HepG2 (cell line): ENCODE measurements around the gene TOMM22. TPM values are rescaled to one million over a fixed set of nuclear protein-coding genes. Genes with fewer than 3 reads are reported as not detected.

ENCODE experiments used
- AKAP8 ChIP-seq: sonication (generic); formaldehyde crosslinking; IDR thresholded peaks from 2 replicates; pipeline ENCODE4 v1.5.1; 2020; ENCODE audit warnings: mild to moderate bottlenecking, missing genetic modification reagents
- ATF7-NPFF ChIP-seq: sonication (generic); formaldehyde crosslinking; IDR thresholded peaks from 2 replicates; pipeline ENCODE4 v1.8.1; 2023; ENCODE audit warnings: mild to moderate bottlenecking, low read depth, missing genetic modification reagents, moderate library complexity
- EHMT2 ChIP-seq: fragments of 200-600 bp; sonication (generic); IDR thresholded peaks from 2 replicates; pipeline ENCODE4 v1.7.0; 2017; ENCODE audit warnings: antibody characterized with exemption, low read depth, low read length, borderline replicate concordance
- ELF3 ChIP-seq: IDR thresholded peaks from 2 replicates; pipeline ENCODE4 v1.6.1; 2016; ENCODE audit warnings: missing genetic modification reagents, missing compliant biosample characterization
- FIP1L1 ChIP-seq: fragments of 200-400 bp; formaldehyde crosslinking; IDR thresholded peaks from 2 replicates; pipeline ENCODE4 v1.6.1; 2018; ENCODE audit warnings: low read depth, mild to moderate bottlenecking, low read length, moderate library complexity, borderline replicate concordance; ENCODE audit not compliant: insufficient read depth
- FOXO1 ChIP-seq: sonication (generic); formaldehyde crosslinking; IDR thresholded peaks from 2 replicates; pipeline ENCODE4 v1.4.0; 2020; ENCODE audit warnings: missing genetic modification reagents
- GABPB1 ChIP-seq: IDR thresholded peaks from 2 replicates; pipeline ENCODE4 v1.6.1; 2016; ENCODE audit warnings: mild to moderate bottlenecking, missing genetic modification reagents, moderate library complexity, missing compliant biosample characterization
- GLMP ChIP-seq: sonication (generic); formaldehyde crosslinking; IDR thresholded peaks from 2 replicates; pipeline ENCODE4 v1.9.0; 2021; ENCODE audit warnings: missing genetic modification reagents, mild to moderate bottlenecking, borderline replicate concordance
- KAT8 ChIP-seq: IDR thresholded peaks from 2 replicates; pipeline ENCODE4 v1.6.1; 2016; ENCODE audit warnings: missing genetic modification reagents, missing compliant biosample characterization
- LCORL ChIP-seq, 2 experiments: fragments of 450-650 bp in 1 of 2; sonication (generic) in 1 of 2; formaldehyde crosslinking in 1 of 2; IDR thresholded peaks; 2 replicates each; pipeline versions ENCODE4 v1.5.0 to v1.6.1; 2017 to 2020; ENCODE audit warnings: antibody characterized with exemption in 1 of 2, missing genetic modification reagents in 1 of 2
- NAIF1 ChIP-seq: sonication (generic); formaldehyde crosslinking; IDR thresholded peaks from 2 replicates; pipeline ENCODE4 v1.5.0; 2020; ENCODE audit warnings: mild to moderate bottlenecking, missing genetic modification reagents, borderline replicate concordance
- RERE ChIP-seq: IDR thresholded peaks from 2 replicates; pipeline ENCODE4 v1.6.1; 2016; ENCODE audit warnings: low read depth, missing genetic modification reagents, missing compliant biosample characterization
- SOX6 ChIP-seq, 2 experiments: fragments of 450-650 bp in 1 of 2; sonication (generic) in 1 of 2; formaldehyde crosslinking in 1 of 2; IDR thresholded peaks; 2 replicates each; pipeline versions ENCODE4 v1.4.0 to v1.6.1; 2017 to 2020; ENCODE audit warnings: antibody characterized with exemption in 1 of 2, mild to moderate bottlenecking in 1 of 2, missing genetic modification reagents in 1 of 2
- SP4 ChIP-seq: sonication (generic); formaldehyde crosslinking; IDR thresholded peaks from 2 replicates; pipeline ENCODE4 v1.8.1; 2023; ENCODE audit warnings: mild to moderate bottlenecking, missing genetic modification reagents
- ZC3H13 ChIP-seq: sonication (generic); formaldehyde crosslinking; IDR thresholded peaks from 2 replicates; pipeline ENCODE4 v1.8.1; 2023; ENCODE audit warnings: mild to moderate bottlenecking, missing genetic modification reagents, moderate library complexity
- ZNF234 ChIP-seq: sonication (generic); formaldehyde crosslinking; conservative IDR thresholded peaks from 2 replicates; pipeline ENCODE4 v1.5.1; 2020; ENCODE audit warnings: mild to moderate bottlenecking, missing genetic modification reagents
- ZNF44 ChIP-seq: sonication (generic); formaldehyde crosslinking; IDR thresholded peaks from 2 replicates; pipeline ENCODE4 v1.5.1; 2020; ENCODE audit warnings: mild to moderate bottlenecking, missing genetic modification reagents
- ZNF460 ChIP-seq: sonication (generic); formaldehyde crosslinking; IDR thresholded peaks from 2 replicates; pipeline ENCODE4 v1.5.1; 2020; ENCODE audit warnings: missing genetic modification reagents, mild to moderate bottlenecking, borderline replicate concordance
- ZNF510 ChIP-seq: sonication (generic); formaldehyde crosslinking; IDR thresholded peaks from 2 replicates; pipeline ENCODE4 v1.4.0; 2020; ENCODE audit warnings: low read depth, mild to moderate bottlenecking, missing genetic modification reagents
- ZSCAN25 ChIP-seq: sonication (generic); formaldehyde crosslinking; IDR thresholded peaks from 2 replicates; pipeline ENCODE4 v1.8.0; 2022; ENCODE audit warnings: mild to moderate bottlenecking, missing genetic modification reagents
- polyA plus RNA-seq, 8 experiments: library from polyadenylated mRNA; depleted of rRNA in 3 of 8; stranded (reverse) in 7 of 8; unstranded in 1 of 8; fragments of >200 nt; fragmentation: Illumina TruSeq in 4 of 8; extraction: Trizol in 4 of 8; gene quantifications; 2 replicates each; pipeline versions ENCODE4 v1.2.1 to v1.2.3, GENCODE V29; 2011 to 2016; ENCODE audit warnings: low read depth in 4 of 8, missing spikeins in 1 of 8, mixed read lengths in 1 of 8; ENCODE audit not compliant: insufficient read depth in 1 of 8
- total RNA-seq, 5 experiments: library from RNA; depleted of rRNA; stranded (reverse); fragments of >200 nt; fragmentation: Illumina TruSeq; extraction: Trizol; gene quantifications; 2 replicates each; pipeline ENCODE4 v1.2.3, GENCODE V29; 2016; ENCODE audit warnings: low read depth in 1 of 5
- TF ChIP-seq, protein P1 (sequence below): sonication (generic); formaldehyde crosslinking; IDR thresholded peaks from 2 replicates; pipeline ENCODE4 v1.8.0; 2022; ENCODE audit warnings: missing genetic modification reagents, mild to moderate bottlenecking, inconsistent platforms, borderline replicate concordance

The TOMM22 gene
- total and polyA plus RNA-seq, 2 of the 13 experiments (the other 11 are each of a cell fraction or from before 2014, with no cell fraction given): 46.9 to 118 TPM

- TF ChIP-seq RERE: no peak
- no peak for TF ChIP-seq SOX6 (IDR thresholded peaks at IDR 0.05)
- TF ChIP-seq SOX6 (CRISPR knock-in tag; IDR thresholded peaks at IDR 0.05): peak; percentile 87
- TF ChIP-seq KAT8: no peak; the same call in 1 of the 2 replicates
- no peak for TF ChIP-seq ZSCAN25 (CRISPR knock-in tag)
- peak; percentile 77 for TF ChIP-seq ATF7-NPFF (CRISPR knock-in tag)
- TF ChIP-seq SP4 (CRISPR knock-in tag): peak; percentile 59; the same call in 1 of the 2 replicates
- no peak for TF ChIP-seq ZNF234 (CRISPR knock-in tag)
- peak; percentile 64; the same call in 1 of the 2 replicates for TF ChIP-seq GABPB1 (CRISPR knock-in tag)
- TF ChIP-seq FOXO1 (CRISPR knock-in tag): no peak
- TF ChIP-seq AKAP8 (CRISPR knock-in tag): no peak
- TF ChIP-seq ELF3 (CRISPR knock-in tag): no peak
- no peak for TF ChIP-seq GLMP (CRISPR knock-in tag)
- TF ChIP-seq LCORL (IDR thresholded peaks at IDR 0.05): no peak
- no peak; the same call in 1 of the 2 replicates for TF ChIP-seq LCORL (CRISPR knock-in tag; IDR thresholded peaks at IDR 0.05)
- peak; percentile 80; the same call in 1 of the 2 replicates for TF ChIP-seq ZNF44 (CRISPR knock-in tag)
- TF ChIP-seq FIP1L1: no peak
- TF ChIP-seq EHMT2: no peak
- TF ChIP-seq ZNF510 (CRISPR knock-in tag): no peak
- no peak for TF ChIP-seq ZNF460 (CRISPR knock-in tag)
- no peak for TF ChIP-seq NAIF1
- TF ChIP-seq, protein P1, sequence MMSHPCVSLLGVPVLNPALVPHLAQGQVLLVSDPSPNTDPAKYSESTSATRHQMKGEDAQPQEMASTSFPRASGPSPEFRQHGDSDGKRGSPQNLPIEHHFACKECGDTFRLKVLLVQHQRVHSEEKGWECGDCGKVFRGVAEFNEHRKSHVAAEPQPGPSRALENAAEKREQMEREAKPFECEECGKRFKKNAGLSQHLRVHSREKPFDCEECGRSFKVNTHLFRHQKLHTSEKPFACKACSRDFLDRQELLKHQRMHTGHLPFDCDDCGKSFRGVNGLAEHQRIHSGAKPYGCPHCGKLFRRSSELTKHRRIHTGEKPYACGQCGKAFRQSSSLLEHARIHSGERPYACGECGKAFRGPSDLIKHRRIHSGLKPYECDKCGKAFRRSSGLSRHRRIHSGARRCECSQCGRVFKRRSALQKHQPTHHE (CRISPR knock-in tag): no peak
- TF ChIP-seq ZC3H13 (CRISPR knock-in tag): no peak
These were observed 25.3 kb upstream of the TOMM22 start, which contains the start of the genes CBY1 and FAM227A (continued) for GRCh38 chr22:38656256-38657044.
